ENCODE data around the gene GPX8.

GPX8 gene

GRCh38 chr5:55160493-55161209 lies 680 bp downstream of the GPX8 start:
- no peak for DNase-seq (ENCODE audit: low read depth in 1 of 2, low spot score in 1 of 2)
- TF ChIP-seq POLR2AphosphoS5 (IDR thresholded peaks at IDR 0.05; ENCODE audit: low read depth) (no peak), GABPA (IDR thresholded peaks at IDR 0.05; ENCODE audit: low read depth) (no peak), SPI1 (IDR thresholded peaks at IDR 0.05; ENCODE audit: borderline replicate concordance, low read depth) (no peak), REST (IDR thresholded peaks at IDR 0.05; ENCODE audit: insufficient replicate concordance, low read depth) (no peak), CTCF (IDR thresholded peaks at IDR 0.05; ENCODE audit: insufficient read depth, low read length) (no peak)
- Histone ChIP-seq H3K4me3 (replicated peaks; ENCODE audit: insufficient read depth, low read length) (no peak overlapping the region), H3K27ac (replicated peaks) (no peak overlapping the region), H3K27me3 (ENCODE audit: insufficient read depth, poor library complexity, severe bottlenecking) (no peaks in the 10 kb centered on the region)

GRCh38 chr5:55162666-55163065 lies 2.7 kb downstream of the GPX8 start:
- DNase-seq (ENCODE audit: low read depth in 1 of 2, low spot score in 1 of 2) = no peak

More at GRCh38 chr5:55162666-55163065, 2.7 kb downstream of the GPX8 start:
- Histone ChIP-seq H3K27me3 (ENCODE audit: insufficient read depth, poor library complexity, severe bottlenecking) (no peaks in the 10 kb centered on the region), H3K4me3 (replicated peaks; ENCODE audit: insufficient read depth, low read length) (no peak overlapping the region), H3K27ac (replicated peaks) (no peak overlapping the region)
- TF ChIP-seq CTCF (IDR thresholded peaks at IDR 0.05; ENCODE audit: insufficient read depth, low read length) (no peak), GABPA (IDR thresholded peaks at IDR 0.05; ENCODE audit: low read depth) (no peak), POLR2AphosphoS5 (IDR thresholded peaks at IDR 0.05; ENCODE audit: low read depth) (no peak), SPI1 (IDR thresholded peaks at IDR 0.05; ENCODE audit: borderline replicate concordance, low read depth) (no peak), REST (IDR thresholded peaks at IDR 0.05; ENCODE audit: insufficient replicate concordance, low read depth) (no peak)

Measured in HL-60 (cell line).